Spleen (tissue), 7 donors: ENCODE measurements around the gene PTCD3.

Source experiments
- POLR2AphosphoS5 ChIP-seq, 3 donors: sonication (generic); formaldehyde crosslinking; IDR thresholded peaks; one replicate each; pipeline ENCODE4 v1.5.1; 2017; ENCODE audit warnings: antibody characterized with exemption in 3 of 3
- TF ChIP-seq, protein P1 (sequence below), 11 experiments: fragments of 200-600 bp in 7 of 11; fragments of 450-650 bp in 4 of 11; sonication (generic) in 4 of 11; IDR thresholded peaks in 8 of 11; conservative IDR thresholded peaks in 3 of 11; 1 replicate in 7 of 11; 2 replicates in 4 of 11; pipeline versions ENCODE4 v1.4.0 to v1.8.0; 2016 to 2021; ENCODE audit warnings: antibody characterized with exemption in 11 of 11, inconsistent platforms in 4 of 11, mild to moderate bottlenecking in 1 of 11
- donor health status: DM: no; HTN: no; CAD: no; lungs with moderate emphysema.
- donor health status: DM: no; HTN: no; CAD: no.
- donor health status: DM: no; HTN: no; CAD: no.

GRCh38 chr2:86073225-86073624, 32.8 kb upstream of the PTCD3 start:
- TF ChIP-seq, protein P1, sequence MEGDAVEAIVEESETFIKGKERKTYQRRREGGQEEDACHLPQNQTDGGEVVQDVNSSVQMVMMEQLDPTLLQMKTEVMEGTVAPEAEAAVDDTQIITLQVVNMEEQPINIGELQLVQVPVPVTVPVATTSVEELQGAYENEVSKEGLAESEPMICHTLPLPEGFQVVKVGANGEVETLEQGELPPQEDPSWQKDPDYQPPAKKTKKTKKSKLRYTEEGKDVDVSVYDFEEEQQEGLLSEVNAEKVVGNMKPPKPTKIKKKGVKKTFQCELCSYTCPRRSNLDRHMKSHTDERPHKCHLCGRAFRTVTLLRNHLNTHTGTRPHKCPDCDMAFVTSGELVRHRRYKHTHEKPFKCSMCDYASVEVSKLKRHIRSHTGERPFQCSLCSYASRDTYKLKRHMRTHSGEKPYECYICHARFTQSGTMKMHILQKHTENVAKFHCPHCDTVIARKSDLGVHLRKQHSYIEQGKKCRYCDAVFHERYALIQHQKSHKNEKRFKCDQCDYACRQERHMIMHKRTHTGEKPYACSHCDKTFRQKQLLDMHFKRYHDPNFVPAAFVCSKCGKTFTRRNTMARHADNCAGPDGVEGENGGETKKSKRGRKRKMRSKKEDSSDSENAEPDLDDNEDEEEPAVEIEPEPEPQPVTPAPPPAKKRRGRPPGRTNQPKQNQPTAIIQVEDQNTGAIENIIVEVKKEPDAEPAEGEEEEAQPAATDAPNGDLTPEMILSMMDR (IDR thresholded peaks at IDR 0.05 in 8 of 11, conservative IDR thresholded peaks at IDR 0.05 in 3 of 11), result no peak
- TF ChIP-seq POLR2AphosphoS5 (IDR thresholded peaks at IDR 0.05), result no peak
